ENCODE results near the gene PKP3. TPM values are rescaled to one million over a fixed set of nuclear protein-coding genes. Genes with fewer than 3 reads are reported as not detected.

PKP3 gene
- total RNA-seq, 1 experiment from 2014 or later: 2.4 TPM

DNA sequence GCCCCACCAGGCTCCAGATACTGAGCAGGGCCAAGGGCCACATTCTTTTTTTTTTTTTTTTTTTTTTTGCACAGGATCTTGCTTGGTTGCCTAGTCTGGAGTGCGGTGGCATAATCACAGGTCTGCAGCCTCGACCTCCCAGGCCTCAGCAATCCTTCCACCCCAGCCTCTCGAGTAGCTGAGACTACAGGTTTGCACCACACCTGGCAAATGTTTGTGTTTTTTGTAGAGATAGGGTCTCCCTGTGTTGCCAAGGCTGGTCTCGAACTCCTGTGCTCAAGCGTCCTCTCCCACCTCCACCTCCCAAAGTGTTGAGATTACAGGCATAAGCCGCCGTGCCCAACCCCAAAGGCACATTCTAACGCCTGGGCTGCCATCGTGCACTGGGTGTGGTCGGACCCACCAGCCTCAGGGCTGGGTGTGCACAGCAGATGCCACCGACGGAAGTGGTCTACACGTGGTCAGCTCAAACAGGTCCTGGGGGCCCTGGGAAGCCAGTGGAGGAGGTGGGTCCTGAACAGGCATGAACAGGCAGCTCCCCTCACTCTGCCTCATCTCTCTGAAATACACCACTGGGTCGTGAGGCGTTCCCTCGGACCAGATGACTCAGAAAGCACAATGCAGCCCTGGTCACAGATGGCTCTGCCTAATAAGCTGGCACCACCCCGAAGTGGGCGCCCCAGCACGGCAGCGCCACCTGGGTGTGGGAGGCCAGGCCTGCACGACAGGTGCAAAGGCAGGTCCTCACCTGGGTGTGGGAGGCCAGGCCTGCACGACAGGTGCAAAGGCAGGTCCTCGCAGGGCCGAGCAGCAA lies 29.9 kb upstream of the PKP3 start:
- peak; percentile 90 for DNase-seq (ENCODE audit: low spot score)

DNA sequence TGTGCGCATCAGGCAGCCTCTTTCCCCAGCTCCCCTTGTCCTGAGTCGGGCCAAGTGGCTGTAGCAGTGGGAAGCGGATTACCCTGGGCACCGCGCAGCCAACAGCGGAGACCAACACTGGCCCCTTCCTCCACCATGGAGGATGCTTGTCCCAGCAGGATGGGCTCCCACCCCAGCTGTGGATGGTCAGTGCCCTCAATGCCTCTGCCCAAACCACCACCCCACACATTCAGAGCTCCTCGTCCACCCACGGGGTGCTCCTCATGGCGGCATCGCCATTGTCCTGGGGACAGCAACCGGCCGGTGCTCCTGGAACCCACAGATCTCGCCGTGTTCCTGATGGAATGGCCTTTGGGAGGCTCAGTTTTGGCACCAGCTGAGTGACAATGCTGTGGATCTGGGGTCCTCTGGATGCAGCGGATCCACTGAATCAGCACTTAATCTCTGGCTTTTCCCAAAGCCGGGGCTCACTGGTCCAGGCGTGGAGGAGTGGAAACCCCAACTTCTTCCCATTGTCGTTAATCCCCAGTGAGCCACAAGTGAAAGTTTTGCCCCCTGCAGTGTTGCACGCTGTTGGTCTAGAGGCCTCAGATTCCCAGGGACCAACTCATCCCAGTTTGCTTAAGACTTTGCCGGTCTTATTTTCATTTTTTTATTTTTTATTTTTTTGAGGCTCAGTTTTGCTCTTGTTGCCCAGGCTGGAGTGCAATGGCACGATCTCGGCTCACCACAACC lies 28.9 kb upstream of the PKP3 start:
- DNase-seq (ENCODE audit: low spot score): no peak

DNA sequence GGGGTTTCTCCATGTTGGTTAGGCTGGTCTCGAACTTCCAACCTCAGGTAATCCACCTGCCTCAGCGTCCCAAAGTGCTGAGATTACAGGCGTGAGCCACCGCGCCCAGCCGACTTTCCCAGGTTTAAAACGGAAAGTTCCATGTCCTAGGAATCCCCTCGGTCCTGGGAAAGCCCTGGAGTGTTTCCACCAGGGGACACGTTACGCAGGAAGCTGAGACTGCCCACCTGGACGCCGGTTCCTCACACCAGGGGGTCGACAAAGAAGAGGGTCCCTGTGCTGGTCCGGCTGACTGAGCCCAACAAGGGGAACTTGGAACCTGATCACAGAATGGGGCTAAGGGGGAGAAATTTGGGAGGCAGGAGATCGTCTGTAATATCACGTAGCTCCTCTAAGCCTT lies 28.2 kb upstream of the PKP3 start:
- DNase-seq (ENCODE audit: low spot score): no peak

DNA sequence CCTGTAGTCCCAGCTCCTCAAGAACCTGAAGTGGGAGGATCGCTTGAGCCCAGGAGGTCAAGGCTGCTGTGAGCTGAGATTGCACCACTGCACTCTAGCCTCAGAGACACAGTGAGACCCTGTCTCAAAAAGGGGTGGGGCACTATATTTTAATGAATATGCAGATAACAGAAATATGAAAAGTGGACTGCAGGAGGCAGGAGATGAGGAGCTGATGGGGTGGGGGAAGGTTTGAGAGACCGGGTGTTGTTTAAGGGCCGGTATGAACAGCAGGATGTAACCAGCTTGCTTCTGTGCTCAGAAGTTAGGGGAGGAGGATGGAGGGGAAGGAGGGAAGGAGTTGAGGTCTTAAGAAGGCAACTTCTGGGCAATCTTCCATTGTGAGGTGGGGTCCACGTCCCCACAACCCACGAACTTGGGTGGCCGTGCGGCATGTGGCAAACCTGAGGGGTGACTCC lies 26.0 kb upstream of the PKP3 start:
- DNase-seq (ENCODE audit: low spot score): no peak

- DNase-seq (ENCODE audit: low spot score): no peak
These were observed 25.3 kb upstream of the PKP3 start for GRCh38 chr11:368414-369335.

DNA sequence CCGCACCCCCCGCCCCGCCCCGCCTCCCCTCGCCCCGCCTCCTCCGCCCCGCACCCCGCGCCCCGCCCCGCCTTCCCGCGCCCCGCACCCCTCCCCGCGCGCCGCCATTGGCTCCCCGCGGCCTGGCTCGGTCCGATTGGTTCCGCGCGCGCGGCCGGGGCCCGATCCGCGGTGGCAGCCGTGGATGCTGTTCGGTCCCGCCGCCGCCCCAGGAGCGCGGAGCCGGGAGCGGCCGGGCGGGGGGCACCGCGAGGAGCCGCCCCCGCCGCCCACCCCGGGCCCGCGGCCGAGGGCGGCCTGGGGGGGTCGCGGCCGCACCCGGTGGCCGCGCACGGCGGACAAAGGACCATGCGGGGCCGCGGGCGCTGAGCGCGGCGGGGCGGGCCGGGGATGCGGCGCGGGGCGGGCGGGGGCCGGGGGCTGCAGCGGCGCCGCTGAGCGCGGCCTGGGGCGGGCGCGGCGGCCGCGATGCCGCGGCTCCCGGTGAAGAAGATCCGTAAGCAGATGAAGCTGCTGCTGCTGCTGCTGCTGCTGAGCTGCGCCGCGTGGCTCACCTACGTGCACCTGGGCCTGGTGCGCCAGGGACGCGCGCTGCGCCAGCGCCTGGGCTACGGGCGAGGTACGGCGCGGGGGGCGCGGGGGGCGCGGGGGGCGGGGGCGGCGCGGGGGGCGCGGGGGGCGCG lies 24.5 kb upstream of the PKP3 start, which contains the start of gene B4GALNT4:
B4GALNT4 (plus strand) TSS at position 164 of the 683 bp plus-strand sequence; CDS start at position 469, 305 bp downstream.
- DNase-seq (ENCODE audit: low spot score): no peak

GRCh38 chr11:370070-370941 lies 23.7 kb upstream of the PKP3 start:
- DNase-seq (ENCODE audit: low spot score): no peak

- no peak for DNase-seq (ENCODE audit: low spot score)
These were observed 23.0 kb upstream of the PKP3 start for GRCh38 chr11:371051-371450.

GRCh38 chr11:371716-372590 lies 22.1 kb upstream of the PKP3 start:
- DNase-seq (ENCODE audit: low spot score): no peak

GRCh38 chr11:372809-373715 lies 20.9 kb upstream of the PKP3 start:
- DNase-seq (ENCODE audit: low spot score): no peak

- DNase-seq (ENCODE audit: low spot score): no peak
These were observed 20.1 kb upstream of the PKP3 start for GRCh38 chr11:373716-374551.

DNA sequence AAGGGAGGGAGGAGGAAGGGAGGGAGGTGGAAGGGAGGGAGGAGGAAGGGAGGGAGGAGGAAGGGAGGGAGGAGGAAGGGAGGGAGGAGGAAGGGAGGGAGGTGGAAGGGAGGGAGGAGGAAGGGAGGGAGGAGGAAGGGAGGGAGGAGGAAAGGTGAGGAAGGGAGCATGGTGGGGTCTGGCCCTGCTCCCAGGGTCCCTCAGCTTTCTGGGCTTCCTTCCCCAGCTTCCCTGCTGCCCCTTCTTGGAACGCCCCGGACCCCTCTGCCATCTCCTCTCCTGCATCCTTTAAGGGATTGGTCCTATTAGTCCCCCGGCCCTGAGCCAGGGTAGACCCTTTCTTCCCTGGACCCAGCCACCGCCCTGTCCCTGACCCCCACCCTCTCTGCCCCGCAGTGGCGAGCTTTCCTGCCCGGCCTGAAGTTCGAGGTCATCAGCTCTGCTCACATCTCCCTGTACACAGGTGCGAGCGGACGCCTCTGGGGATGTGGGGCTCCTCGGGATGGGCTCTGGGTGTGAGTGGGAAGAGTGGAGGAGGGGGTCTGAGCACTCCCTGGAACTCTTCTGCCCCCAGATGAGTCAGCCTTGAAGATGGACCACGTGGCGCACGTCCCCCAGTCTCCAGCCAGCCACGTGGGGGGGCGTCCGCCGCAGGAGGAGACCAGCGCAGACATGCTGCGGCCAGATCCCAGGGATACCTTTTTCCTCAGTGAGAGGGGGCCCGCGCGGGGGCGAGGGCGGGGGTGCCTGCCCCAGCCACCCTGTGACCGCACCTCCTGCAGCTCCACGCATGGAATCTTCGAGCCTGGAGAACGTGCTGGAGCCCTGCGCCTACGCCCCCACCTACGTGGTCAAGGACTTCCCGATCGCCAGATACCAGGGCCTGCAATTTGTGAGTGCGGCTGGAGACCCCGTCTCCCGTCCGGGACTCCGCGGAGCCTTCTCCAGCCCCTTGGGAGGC lies 18.7 kb upstream of the PKP3 start:
- no peak for DNase-seq (ENCODE audit: low spot score)

DNA sequence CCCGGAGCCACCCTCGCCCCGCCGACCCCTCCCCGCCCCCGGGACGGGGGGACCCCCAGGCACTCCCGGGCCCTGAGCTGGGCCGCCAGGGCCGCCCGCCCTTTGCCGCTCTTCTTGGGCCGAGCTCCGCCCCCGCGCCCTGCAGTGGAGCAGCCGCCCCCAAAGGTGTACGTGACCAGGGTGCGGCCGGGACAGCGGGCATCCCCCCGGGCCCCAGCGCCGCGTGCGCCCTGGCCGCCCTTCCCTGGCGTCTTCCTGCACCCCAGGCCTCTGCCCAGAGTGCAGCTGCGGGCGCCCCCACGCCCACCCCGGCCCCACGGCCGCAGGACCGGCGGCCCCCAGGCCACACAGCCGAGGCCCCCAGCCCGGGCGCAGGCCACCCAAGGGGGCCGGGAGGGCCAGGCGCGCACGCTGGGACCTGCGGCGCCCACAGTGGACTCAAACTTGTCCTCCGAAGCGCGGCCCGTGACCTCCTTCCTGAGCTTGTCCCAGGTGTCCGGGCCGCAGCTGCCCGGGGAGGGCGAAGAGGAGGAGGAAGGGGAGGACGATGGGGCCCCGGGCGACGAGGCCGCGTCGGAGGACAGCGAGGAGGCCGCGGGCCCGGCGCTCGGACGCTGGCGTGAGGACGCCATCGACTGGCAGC lies 17.4 kb upstream of the PKP3 start:
- DNase-seq (ENCODE audit: low spot score): no peak

GRCh38 chr11:377174-377865 lies 16.7 kb upstream of the PKP3 start:
- no peak for DNase-seq (ENCODE audit: low spot score)

Data from H4 (cell line).